HFFc6 (cell line): Measurements from ENCODE around the gene SAT1. TPM values are rescaled to one million over a fixed set of nuclear protein-coding genes. Genes with fewer than 3 reads are reported as not detected.

Experiments
- DNase-seq: peaks from one replicate; pipeline ENCODE4 v3.0.0-alpha.2; 2018
- H3K27ac Mint-ChIP-seq: 2 replicates; pipeline ENCODE4 v1.8.0; 2020; ENCODE audit warnings: mild to moderate bottlenecking, mixed read lengths
- H3K27me3 Mint-ChIP-seq: 2 replicates; pipeline ENCODE4 v1.8.0; 2021; ENCODE audit warnings: mild to moderate bottlenecking, moderate library complexity, mixed read lengths; ENCODE audit not compliant: insufficient read depth
- H3K36me3 Mint-ChIP-seq: 2 replicates; pipeline ENCODE4 v1.8.0; 2021; ENCODE audit warnings: low read depth, mixed read lengths
- H3K4me1 Mint-ChIP-seq: 2 replicates; pipeline ENCODE4 v1.8.0; 2020; ENCODE audit warnings: low read depth, mixed read lengths
- H3K4me3 Mint-ChIP-seq: 2 replicates; pipeline ENCODE4 v1.8.0; 2020; ENCODE audit warnings: mild to moderate bottlenecking, moderate library complexity, mixed read lengths
- H3K9me3 Mint-ChIP-seq: 2 replicates; pipeline ENCODE4 v1.8.0; 2020; ENCODE audit warnings: mild to moderate bottlenecking, mixed read lengths
- total RNA-seq, 6 experiments: library from RNA; stranded (reverse); fragmentation: NEBNext Ultra II Directional; extraction: Animal tissue kit (Norgen Biotek cat#: 25700); gene quantifications; 2 replicates in 1 of 6; 3 replicates in 5 of 6; pipeline ENCODE4 v1.2.3, GENCODE V29; 2021
- TF ChIP-seq, protein P1 (sequence below): fragments of 200-600 bp; sonication (generic); IDR thresholded peaks from 2 replicates; pipeline ENCODE4 v1.5.0; 2021; ENCODE audit warnings: antibody characterized with exemption, mild to moderate bottlenecking

SAT1 gene
- total RNA-seq, 6 experiments from 2014 or later: 65.4 to 79.0 (median 75.3) TPM

GRCh38 chrX:23756165-23756564 lies 26.8 kb upstream of the SAT1 start:
- peak; percentile 21 for DNase-seq

DNA sequence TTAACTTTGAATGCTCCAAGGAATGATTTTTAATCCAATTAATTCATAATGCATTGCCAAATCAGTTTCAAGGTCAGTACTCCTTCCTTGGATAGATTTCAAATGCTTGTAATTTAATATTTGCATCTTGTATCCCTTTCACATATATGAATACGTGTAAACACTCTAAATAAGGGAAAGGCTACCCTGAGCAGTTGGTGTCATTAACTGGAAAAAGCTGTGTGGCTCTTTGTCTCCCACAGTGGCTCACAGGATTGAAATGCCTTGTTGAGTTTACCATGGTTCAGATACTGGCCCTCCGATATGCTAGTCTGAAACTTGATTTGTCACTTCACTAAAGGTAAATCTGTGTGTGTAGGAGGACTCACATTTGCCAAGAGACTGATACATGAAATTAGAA lies 23.2 kb upstream of the SAT1 start:
- no peak overlapping the region for H3K4me3 Mint-ChIP-seq
- H3K27me3 Mint-ChIP-seq: no peaks in the 10 kb centered on the region
- no peaks in the 10 kb centered on the region for H3K9me3 Mint-ChIP-seq
- no peak overlapping the region for H3K27ac Mint-ChIP-seq
- DNase-seq: no peak
- H3K4me1 Mint-ChIP-seq: peaks cover 5% of the 10 kb centered on the region
- no peaks in the 10 kb centered on the region for H3K36me3 Mint-ChIP-seq
- TF ChIP-seq, protein P1, sequence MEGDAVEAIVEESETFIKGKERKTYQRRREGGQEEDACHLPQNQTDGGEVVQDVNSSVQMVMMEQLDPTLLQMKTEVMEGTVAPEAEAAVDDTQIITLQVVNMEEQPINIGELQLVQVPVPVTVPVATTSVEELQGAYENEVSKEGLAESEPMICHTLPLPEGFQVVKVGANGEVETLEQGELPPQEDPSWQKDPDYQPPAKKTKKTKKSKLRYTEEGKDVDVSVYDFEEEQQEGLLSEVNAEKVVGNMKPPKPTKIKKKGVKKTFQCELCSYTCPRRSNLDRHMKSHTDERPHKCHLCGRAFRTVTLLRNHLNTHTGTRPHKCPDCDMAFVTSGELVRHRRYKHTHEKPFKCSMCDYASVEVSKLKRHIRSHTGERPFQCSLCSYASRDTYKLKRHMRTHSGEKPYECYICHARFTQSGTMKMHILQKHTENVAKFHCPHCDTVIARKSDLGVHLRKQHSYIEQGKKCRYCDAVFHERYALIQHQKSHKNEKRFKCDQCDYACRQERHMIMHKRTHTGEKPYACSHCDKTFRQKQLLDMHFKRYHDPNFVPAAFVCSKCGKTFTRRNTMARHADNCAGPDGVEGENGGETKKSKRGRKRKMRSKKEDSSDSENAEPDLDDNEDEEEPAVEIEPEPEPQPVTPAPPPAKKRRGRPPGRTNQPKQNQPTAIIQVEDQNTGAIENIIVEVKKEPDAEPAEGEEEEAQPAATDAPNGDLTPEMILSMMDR: no peak

More at GRCh38 chrX:23756165-23756564, 26.8 kb upstream of the SAT1 start:
- no peaks in the 10 kb centered on the region for H3K36me3 Mint-ChIP-seq
- peaks cover 14% of the 10 kb centered on the region for H3K4me1 Mint-ChIP-seq
- TF ChIP-seq, protein P1: peak; percentile 85
- no peaks in the 10 kb centered on the region for H3K9me3 Mint-ChIP-seq
- H3K27ac Mint-ChIP-seq: no peak overlapping the region
- no peak overlapping the region for H3K4me3 Mint-ChIP-seq
- H3K27me3 Mint-ChIP-seq: no peaks in the 10 kb centered on the region

GRCh38 chrX:23764188-23764984 lies 18.6 kb upstream of the SAT1 start:
- Mint-ChIP-seq H3K4me1 (peaks cover 12% of the 10 kb centered on the region), H3K27me3 (no peaks in the 10 kb centered on the region), H3K4me3 (no peak overlapping the region), H3K27ac (no peak overlapping the region), H3K9me3 (no peaks in the 10 kb centered on the region), H3K36me3 (no peaks in the 10 kb centered on the region)
- DNase-seq: no peak
- TF ChIP-seq, protein P1: no peak

DNA sequence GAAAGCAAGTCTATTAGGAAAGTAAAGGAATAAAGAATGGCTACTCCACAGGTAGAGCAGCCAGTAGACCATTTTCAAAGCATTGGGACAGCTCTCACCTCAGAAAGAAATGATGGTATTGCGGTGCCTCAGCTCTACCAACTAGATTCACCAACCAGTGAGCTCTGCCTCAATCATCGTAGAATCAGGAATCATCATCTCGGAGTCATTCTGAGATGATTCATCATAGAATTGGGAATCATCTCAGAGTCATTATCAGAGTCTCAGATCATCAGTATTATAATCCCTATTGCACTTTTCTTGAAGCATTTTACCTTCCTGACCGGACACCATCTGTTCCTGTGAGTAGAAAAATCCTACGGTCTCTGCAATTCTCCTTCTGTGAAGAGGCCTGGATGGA lies 17.5 kb upstream of the SAT1 start:
- TF ChIP-seq, protein P1: no peak
- no peaks in the 10 kb centered on the region for H3K9me3 Mint-ChIP-seq
- no peak overlapping the region for H3K27ac Mint-ChIP-seq
- no peak overlapping the region for H3K4me3 Mint-ChIP-seq
- peak; percentile 32 for DNase-seq
- peaks cover 12% of the 10 kb centered on the region for H3K4me1 Mint-ChIP-seq
- H3K36me3 Mint-ChIP-seq: no peaks in the 10 kb centered on the region
- H3K27me3 Mint-ChIP-seq: no peaks in the 10 kb centered on the region; the same call in 1 of the 2 replicates

- DNase-seq: no peak
- TF ChIP-seq, protein P1: no peak
- H3K27me3 Mint-ChIP-seq: no peaks in the 10 kb centered on the region; the same call in 1 of the 2 replicates
- no peaks in the 10 kb centered on the region for H3K9me3 Mint-ChIP-seq
- H3K4me3 Mint-ChIP-seq: no peak overlapping the region
- no peak overlapping the region for H3K27ac Mint-ChIP-seq
- peaks cover 12% of the 10 kb centered on the region for H3K4me1 Mint-ChIP-seq
- H3K36me3 Mint-ChIP-seq: no peaks in the 10 kb centered on the region
Measured at GRCh38 chrX:23765868-23766267, 17.1 kb upstream of the SAT1 start.
